Type B pancreatic cell (in vitro differentiated cells): ENCODE measurements around the gene SLCO3A1. TPM values are rescaled to one million over a fixed set of nuclear protein-coding genes. Genes with fewer than 3 reads are reported as not detected.

Source experiments
- DNase-seq: peaks from one replicate; pipeline ENCODE4 v3.0.0; 2021; ENCODE audit warnings: mixed read lengths; ENCODE audit not compliant: unreplicated experiment; ENCODE audit errors: extremely low spot score
- H3K27ac Mint-ChIP-seq: 2 replicates; pipeline ENCODE4 v1.8.0; 2021; ENCODE audit warnings: mild to moderate bottlenecking, mixed read lengths
- H3K27me3 Mint-ChIP-seq: 2 replicates; pipeline ENCODE4 v1.8.0; 2021; ENCODE audit warnings: mixed read lengths
- H3K36me3 Mint-ChIP-seq: 2 replicates; pipeline ENCODE4 v1.8.0; 2021; ENCODE audit warnings: mixed read lengths
- H3K4me1 Mint-ChIP-seq: one replicate; pipeline ENCODE4 v1.8.0; 2021; ENCODE audit warnings: mixed read lengths; ENCODE audit not compliant: unreplicated experiment
- H3K4me3 Mint-ChIP-seq: 2 replicates; pipeline ENCODE4 v1.8.0; 2021; ENCODE audit warnings: mild to moderate bottlenecking, mixed read lengths
- H3K9me3 Mint-ChIP-seq: 2 replicates; pipeline ENCODE4 v1.8.0; 2021; ENCODE audit warnings: mixed read lengths
- CTCF ChIP-seq: fragments of 200-600 bp; sonication (generic); conservative IDR thresholded peaks from 2 replicates; pipeline ENCODE4 v1.5.0; 2021; ENCODE audit warnings: antibody characterized with exemption, mild to moderate bottlenecking
- total RNA-seq: library from RNA; stranded (reverse); gene quantifications from 2 replicates; pipeline ENCODE4 v1.2.1, GENCODE V29; 2021; ENCODE audit warnings: low replicate concordance

The SLCO3A1 gene
- total RNA-seq, 1 donor from 2014 or later, result 30.9 TPM

GRCh38 chr15:92155934-92156333, 302.4 kb downstream of the SLCO3A1 start:
- no peak for DNase-seq
- peaks cover 9% of the 10 kb centered on the region for H3K36me3 Mint-ChIP-seq
- TF ChIP-seq CTCF, result no peak

GRCh38 chr15:92157666-92158298, 304.3 kb downstream of the SLCO3A1 start:
- H3K36me3 Mint-ChIP-seq, result peaks cover 13% of the 10 kb centered on the region
- H3K4me1 Mint-ChIP-seq, result peaks cover 26% of the 10 kb centered on the region
- no peak overlapping the region for H3K4me3 Mint-ChIP-seq

More at GRCh38 chr15:92155934-92156333, 302.4 kb downstream of the SLCO3A1 start:
- H3K4me3 Mint-ChIP-seq, result no peak overlapping the region
- no peak overlapping the region for H3K27ac Mint-ChIP-seq
- no peaks in the 10 kb centered on the region for H3K9me3 Mint-ChIP-seq
- H3K4me1 Mint-ChIP-seq, result peaks cover 25% of the 10 kb centered on the region
- no peaks in the 10 kb centered on the region for H3K27me3 Mint-ChIP-seq

GRCh38 chr15:92158426-92158825, 304.9 kb downstream of the SLCO3A1 start:
- Mint-ChIP-seq H3K4me3 (peak overlapping the region; percentile 16), H3K27ac (peak overlapping the region; percentile 98), H3K9me3 (peaks cover 4% of the 10 kb centered on the region), H3K4me1 (peaks cover 26% of the 10 kb centered on the region), H3K27me3 (no peaks in the 10 kb centered on the region), H3K36me3 (peaks cover 12% of the 10 kb centered on the region)
- no peak for TF ChIP-seq CTCF
- DNase-seq, result no peak

More at GRCh38 chr15:92157666-92158298, 304.3 kb downstream of the SLCO3A1 start:
- no peak for DNase-seq
- Mint-ChIP-seq H3K27me3 (no peaks in the 10 kb centered on the region), H3K9me3 (peaks cover 4% of the 10 kb centered on the region), H3K27ac (peak overlapping the region; percentile 98)
- TF ChIP-seq CTCF, result no peak

GRCh38 chr15:92159481-92159880, 306.0 kb downstream of the SLCO3A1 start:
- H3K27ac Mint-ChIP-seq, result peak overlapping the region; percentile 44
- no peaks in the 10 kb centered on the region for H3K27me3 Mint-ChIP-seq
- peaks cover 34% of the 10 kb centered on the region for H3K4me1 Mint-ChIP-seq
- peaks cover 10% of the 10 kb centered on the region for H3K36me3 Mint-ChIP-seq
- no peak overlapping the region for H3K4me3 Mint-ChIP-seq
- TF ChIP-seq CTCF, result no peak
- DNase-seq, result no peak
- H3K9me3 Mint-ChIP-seq, result peaks cover 4% of the 10 kb centered on the region

- Mint-ChIP-seq H3K27me3 (no peaks in the 10 kb centered on the region), H3K9me3 (peaks cover 4% of the 10 kb centered on the region), H3K4me1 (peaks cover 40% of the 10 kb centered on the region), H3K36me3 (peaks cover 13% of the 10 kb centered on the region), H3K27ac (peak overlapping the region; percentile 60), H3K4me3 (no peak overlapping the region)
- no peak for DNase-seq
- no peak for TF ChIP-seq CTCF
Measured at GRCh38 chr15:92159906-92160841, 306.7 kb downstream of the SLCO3A1 start.
